Psoas muscle (tissue), 8 donors: ENCODE measurements around the gene MORN1. TPM values are rescaled to one million over a fixed set of nuclear protein-coding genes. Genes with fewer than 3 reads are reported as not detected.

Source experiments
- ATAC-seq, 4 donors: fragments of 200-7000 bp; cut with Tn5 transposase; one replicate each; pipeline ENCODE4 v1.9.1; 2020; ENCODE audit warnings: moderate library complexity in 3 of 4, mild to moderate bottlenecking in 2 of 4
- DNase-seq, 2 donors: peaks; one replicate each; pipeline ENCODE4 v3.0.0-alpha.2; 2020
- H3K27ac ChIP-seq: fragments of 200-600 bp; one replicate; pipeline ENCODE4 v1.8.0; 2022
- H3K27me3 ChIP-seq, 3 donors: fragments of 200-600 bp in 1 of 3; one replicate each; pipeline versions ENCODE4 v1.6.1 to v1.8.0; 2013 to 2022; ENCODE audit warnings: low read length in 2 of 3, mild to moderate bottlenecking in 2 of 3, moderate library complexity in 1 of 3; ENCODE audit not compliant: insufficient read depth in 3 of 3
- H3K36me3 ChIP-seq, 2 donors: fragments of 200-600 bp in 1 of 2; one replicate each; pipeline versions ENCODE4 v1.6.1 to v1.8.0; 2013 to 2022; ENCODE audit warnings: low read depth in 1 of 2, mild to moderate bottlenecking in 1 of 2, moderate library complexity in 1 of 2; ENCODE audit not compliant: insufficient read depth in 1 of 2
- H3K4me1 ChIP-seq: fragments of 200-600 bp; one replicate; pipeline ENCODE4 v1.8.0; 2022
- H3K4me3 ChIP-seq: fragments of 200-600 bp; one replicate; pipeline ENCODE4 v1.8.0; 2022; ENCODE audit warnings: mild to moderate bottlenecking
- H3K9me3 ChIP-seq: fragments of 200-600 bp; one replicate; pipeline ENCODE4 v1.8.0; 2022
- CTCF ChIP-seq: fragments of 200-600 bp; IDR thresholded peaks from one replicate; pipeline ENCODE4 v1.8.0; 2022; ENCODE audit warnings: antibody characterized with exemption
- WGBS, 3 donors: extraction: QIAGEN DNeasy Blood & Tissue Kit; methylation state at CpG; one replicate each; pipeline versions ENCODE4 v1.1.6 to v1.1.7; 2013; 5-methylcytosine and 5-hydroxymethylcytosine counted together
- intact Hi-C, 2 donors: fragments of 100-400 bp; cut with DNase I; formaldehyde crosslinking; loops; one replicate each; pipeline versions ENCODE4 v1.11.0 to v1.14.2; 2022
- polyA plus RNA-seq, 3 donors: library from polyadenylated mRNA; stranded (reverse); fragments of 200-250 nt; gene quantifications; one replicate each; pipeline ENCODE4 v1.2.3, GENCODE V29; 2013
- total RNA-seq, 4 donors: library from RNA; stranded (reverse); fragmentation: NEBNext Ultra II Directional in 2 of 4; extraction: Animal tissue kit (Norgen Biotek cat#: 25700) in 2 of 4; gene quantifications; one replicate each; pipeline versions ENCODE4 v1.2.1 to v1.2.4, GENCODE V29; 2021 to 2023
- donor health status: healthy with polysubstance abuse.
- donor health status: DM: no; HTN: no; CAD: no; lungs with moderate emphysema.
- donor health status: Bipolar disorder and iron deficiency.
- donor health status: healthy.
- donor health status: DM: yes; HTN: yes; CAD: no.
- donor health status: DM: no; HTN: no; CAD: no.
- donor health status: DM: no; HTN: no; CAD: no.
- donor health status: DM: yes; HTN: yes; CAD: no.

Gene MORN1
- total and polyA plus RNA-seq, 7 donors = 1.2 to 7.3 (median 4.2) TPM

GRCh38 chr1:2383576-2383975 lies 7.8 kb downstream of the MORN1 start:
- Histone ChIP-seq H3K4me3 (no peak overlapping the region), H3K4me1 (no peaks in the 10 kb centered on the region), H3K36me3 (peaks cover 0 to 7% of the 10 kb centered on the region in 2 donors), H3K27me3 (no peaks in the 10 kb centered on the region), H3K9me3 (no peaks in the 10 kb centered on the region), H3K27ac (no peak overlapping the region)
- intact Hi-C loops = no loop called here
- DNase-seq = peak in 1 of 2 donors; percentile 22
- TF ChIP-seq CTCF = no peak
- WGBS, 3 donors = 87 to 94% (median 89%) methylated on average over 14 of the region's 14 CpGs
- no peak for ATAC-seq

GRCh38 chr1:2382621-2383361 lies 8.6 kb downstream of the MORN1 start:
- H3K36me3 ChIP-seq = peaks cover 0 to 7% of the 10 kb centered on the region in 2 donors
- intact Hi-C loops = no loop called here
- DNase-seq = peak in 1 of 2 donors; percentile 65
- no peak overlapping the region for H3K4me3 ChIP-seq
- H3K27ac ChIP-seq = no peak overlapping the region
- no peaks in the 10 kb centered on the region for H3K4me1 ChIP-seq
- peak; percentile 37 for TF ChIP-seq CTCF
- ATAC-seq = peak in 3 of 4 donors; percentile 19 to 67 (median 31)
- WGBS, 3 donors = 56 to 62% (median 58%) methylated on average over 12 to 13 of the region's 13 CpGs
- H3K27me3 ChIP-seq = no peaks in the 10 kb centered on the region
- no peaks in the 10 kb centered on the region for H3K9me3 ChIP-seq

- ATAC-seq (peak; percentile 91 to 98 (median 94)), DNase-seq (peak; percentile 82 to 92)
- intact Hi-C loops = loop anchor here (1.0 to 2.0 kb wide), 2 partner anchors 183 to 187 kb away; no protein-coding TSS in a partner anchor
- Histone ChIP-seq H3K36me3 (no peaks in the 10 kb centered on the region), H3K4me3 (no peak overlapping the region), H3K9me3 (no peaks in the 10 kb centered on the region), H3K27me3 (no peaks in the 10 kb centered on the region), H3K27ac (no peak overlapping the region), H3K4me1 (no peaks in the 10 kb centered on the region)
- TF ChIP-seq CTCF = peak; percentile 92
- whole genome bisulfite sequencing, 3 donors = 46 to 49% (median 47%) methylated on average over 27 to 28 of the region's 28 CpGs
These were observed 9.4 kb downstream of the MORN1 start for GRCh38 chr1:2381741-2382620.

- TF ChIP-seq CTCF = no peak
- DNase-seq (peak in 1 of 2 donors; percentile 54), ATAC-seq (peak; percentile 8 to 17 (median 12))
- Histone ChIP-seq H3K9me3 (no peaks in the 10 kb centered on the region), H3K27ac (no peak overlapping the region), H3K27me3 (no peaks in the 10 kb centered on the region), H3K4me1 (no peaks in the 10 kb centered on the region), H3K4me3 (no peak overlapping the region), H3K36me3 (no peaks in the 10 kb centered on the region)
- 70 to 80% (median 74%) methylated on average over 31 to 32 of the region's 32 CpGs for WGBS, 3 donors
- intact Hi-C loops = loop anchor here (1.0 to 2.0 kb wide), 2 partner anchors 182 to 186 kb away; no protein-coding TSS in a partner anchor
These were observed 10.3 kb downstream of the MORN1 start for GRCh38 chr1:2380816-2381591.
